Liver (tissue), 9 donors: ENCODE results near the gene SIGLEC1. TPM values are rescaled to one million over a fixed set of nuclear protein-coding genes. Genes with fewer than 3 reads are reported as not detected.

ENCODE experiments used
- DNase-seq: peaks from one replicate; pipeline ENCODE4 v3.0.0-alpha.2; 2017; ENCODE audit warnings: low spot score
- H3K27ac ChIP-seq, 2 donors: one replicate each; pipeline ENCODE4 v1.7.0; 2013; ENCODE audit warnings: inconsistent platforms in 2 of 2, low read length in 2 of 2, control low read depth in 1 of 2, low read depth in 1 of 2, mild to moderate bottlenecking in 1 of 2
- H3K27me3 ChIP-seq, 4 donors: one replicate each; pipeline versions ENCODE4 v1.6.1 to v1.7.0; 2013; ENCODE audit warnings: low read length in 3 of 4, inconsistent platforms in 1 of 4, mild to moderate bottlenecking in 1 of 4, moderate library complexity in 1 of 4; ENCODE audit not compliant: control insufficient read depth in 4 of 4, insufficient read depth in 4 of 4
- H3K36me3 ChIP-seq, 4 donors: one replicate each; pipeline versions ENCODE4 v1.6.1 to v1.7.0; 2013; ENCODE audit warnings: low read length in 3 of 4, mild to moderate bottlenecking in 3 of 4, low read depth in 1 of 4, moderate library complexity in 1 of 4; ENCODE audit not compliant: control insufficient read depth in 4 of 4, insufficient read depth in 3 of 4
- H3K4me1 ChIP-seq, 4 donors: one replicate each; pipeline versions ENCODE4 v1.6.1 to v1.7.0; 2013; ENCODE audit warnings: low read length in 3 of 4, mild to moderate bottlenecking in 3 of 4, moderate library complexity in 1 of 4; ENCODE audit not compliant: control insufficient read depth in 4 of 4, insufficient read depth in 4 of 4
- H3K4me3 ChIP-seq, 3 donors: one replicate each; pipeline versions ENCODE4 v1.6.1 to v1.7.0; 2013; ENCODE audit warnings: low read length in 3 of 3, control low read depth in 1 of 3, low read depth in 1 of 3, mild to moderate bottlenecking in 1 of 3
- H3K9ac ChIP-seq, 2 donors: one replicate each; pipeline ENCODE4 v1.7.0; 2013; ENCODE audit warnings: low read length in 2 of 2, mild to moderate bottlenecking in 2 of 2, moderate library complexity in 2 of 2, control low read depth in 1 of 2, low read depth in 1 of 2
- H3K9me3 ChIP-seq, 4 donors: one replicate each; pipeline versions ENCODE4 v1.6.1 to v1.7.0; 2013; ENCODE audit warnings: low read length in 3 of 4; ENCODE audit not compliant: control insufficient read depth in 4 of 4
- FOXA2 ChIP-seq: IDR thresholded peaks from 2 replicates; pipeline ENCODE4 v1.6.1; 2016; ENCODE audit warnings: antibody characterized with exemption
- WGBS: extraction: QIAGEN DNeasy Blood & Tissue Kit; methylation state at CpG from one replicate; pipeline ENCODE4 v1.1.7; 2013; 5-methylcytosine and 5-hydroxymethylcytosine counted together
- polyA plus RNA-seq, 2 donors: library from polyadenylated mRNA; stranded (reverse) in 1 of 2; unstranded in 1 of 2; fragments of 200-250 nt in 1 of 2; fragments of >200 nt in 1 of 2; fragmentation: Nextera tagmentation in 1 of 2; extraction: Ambion mirVana in 1 of 2; gene quantifications; one replicate each; pipeline versions ENCODE4 v1.2.1 to v1.2.3, GENCODE V29; 2013 to 2015
- total RNA-seq, 2 donors: library from RNA; depleted of rRNA; stranded (reverse); fragments of >200 nt; gene quantifications; one replicate each; pipeline ENCODE4 v1.2.3, GENCODE V29; 2014
- TF ChIP-seq, protein P1 (sequence below): IDR thresholded peaks from 2 replicates; pipeline ENCODE4 v1.6.1; 2016; ENCODE audit warnings: antibody characterized with exemption, mild to moderate bottlenecking
- donor health status: healthy.
- donor health status: healthy.
- donor health status: healthy.
- donor health status: healthy.
- donor health status: healthy.

Gene SIGLEC1
- total and polyA plus RNA-seq, 4 donors, result 2.3 to 7.8 (median 7.1) TPM

- 59% methylated on average over 19 of the region's 19 CpGs for WGBS
- H3K9me3 ChIP-seq, result no peaks in the 10 kb centered on the region
- TF ChIP-seq, protein P1, sequence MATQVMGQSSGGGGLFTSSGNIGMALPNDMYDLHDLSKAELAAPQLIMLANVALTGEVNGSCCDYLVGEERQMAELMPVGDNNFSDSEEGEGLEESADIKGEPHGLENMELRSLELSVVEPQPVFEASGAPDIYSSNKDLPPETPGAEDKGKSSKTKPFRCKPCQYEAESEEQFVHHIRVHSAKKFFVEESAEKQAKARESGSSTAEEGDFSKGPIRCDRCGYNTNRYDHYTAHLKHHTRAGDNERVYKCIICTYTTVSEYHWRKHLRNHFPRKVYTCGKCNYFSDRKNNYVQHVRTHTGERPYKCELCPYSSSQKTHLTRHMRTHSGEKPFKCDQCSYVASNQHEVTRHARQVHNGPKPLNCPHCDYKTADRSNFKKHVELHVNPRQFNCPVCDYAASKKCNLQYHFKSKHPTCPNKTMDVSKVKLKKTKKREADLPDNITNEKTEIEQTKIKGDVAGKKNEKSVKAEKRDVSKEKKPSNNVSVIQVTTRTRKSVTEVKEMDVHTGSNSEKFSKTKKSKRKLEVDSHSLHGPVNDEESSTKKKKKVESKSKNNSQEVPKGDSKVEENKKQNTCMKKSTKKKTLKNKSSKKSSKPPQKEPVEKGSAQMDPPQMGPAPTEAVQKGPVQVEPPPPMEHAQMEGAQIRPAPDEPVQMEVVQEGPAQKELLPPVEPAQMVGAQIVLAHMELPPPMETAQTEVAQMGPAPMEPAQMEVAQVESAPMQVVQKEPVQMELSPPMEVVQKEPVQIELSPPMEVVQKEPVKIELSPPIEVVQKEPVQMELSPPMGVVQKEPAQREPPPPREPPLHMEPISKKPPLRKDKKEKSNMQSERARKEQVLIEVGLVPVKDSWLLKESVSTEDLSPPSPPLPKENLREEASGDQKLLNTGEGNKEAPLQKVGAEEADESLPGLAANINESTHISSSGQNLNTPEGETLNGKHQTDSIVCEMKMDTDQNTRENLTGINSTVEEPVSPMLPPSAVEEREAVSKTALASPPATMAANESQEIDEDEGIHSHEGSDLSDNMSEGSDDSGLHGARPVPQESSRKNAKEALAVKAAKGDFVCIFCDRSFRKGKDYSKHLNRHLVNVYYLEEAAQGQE, result no peak
- no peak for TF ChIP-seq FOXA2
- no peaks in the 10 kb centered on the region for H3K36me3 ChIP-seq
- peaks cover 0 to 8% (median 3%) of the 10 kb centered on the region in 4 donors for H3K4me1 ChIP-seq
- no peak within 1 kb of the TSS for H3K27ac ChIP-seq
- no peak within 1 kb of the TSS for H3K4me3 ChIP-seq
- H3K27me3 ChIP-seq, result peaks cover 0 to 23% (median 5%) of the 10 kb centered on the region in 4 donors
- DNase-seq, result no peak
- H3K9ac ChIP-seq, result no peak within 1 kb of the TSS
Measured at GRCh38 chr20:3663031-3663701, 49.2 kb downstream of the SIGLEC1 start, which contains the start of gene GFRA4. Gene GFRA4, minus strand, starts transcription at chr20:3663399. Its CDS starts 0 bp downstream, at chr20:3663399.

Other genes starting within 250 kb of the SIGLEC1 start
- gene ATRN, start 241.6 kb downstream of the SIGLEC1 start, total RNA-seq, result 100 to 1,000 TPM in 1 of 2 donors, 10 to 100 TPM in 1; 57.4 to 104 TPM
- 10 to 100 TPM in 1 of 2 donors, 1 to 10 TPM in 1; 8.4 to 34.6 TPM for gene ATRN, start 241.6 kb downstream of the SIGLEC1 start, polyA plus RNA-seq
- gene GFRA4, start 49.2 kb downstream of the SIGLEC1 start, total RNA-seq, result not detected
- gene GFRA4, start 49.2 kb downstream of the SIGLEC1 start, polyA plus RNA-seq, result not detected
- gene ADAM33, start 30.6 kb downstream of the SIGLEC1 start, total RNA-seq, result 1 to 10 TPM in 1 of 2 donors, under 1 TPM in 1; 0.70 to 1.2 TPM
- under 1 TPM; 0.11 to 0.51 TPM for gene ADAM33, start 30.6 kb downstream of the SIGLEC1 start, polyA plus RNA-seq
- 1 to 10 TPM in 1 of 2 donors, under 1 TPM in 1; 0.98 to 1.8 TPM for gene HSPA12B, start 20.1 kb upstream of the SIGLEC1 start, total RNA-seq
- under 1 TPM; 0.72 to 0.76 TPM for gene HSPA12B, start 20.1 kb upstream of the SIGLEC1 start, polyA plus RNA-seq
- 10 to 100 TPM in 1 of 2 donors, 1 to 10 TPM in 1; 3.8 to 27.3 TPM for gene ADISSP, start 55.2 kb upstream of the SIGLEC1 start, total RNA-seq
- 10 to 100 TPM in 1 of 2 donors, 1 to 10 TPM in 1; 9.9 to 10.8 TPM for gene ADISSP, start 55.2 kb upstream of the SIGLEC1 start, polyA plus RNA-seq
- gene SPEF1, start 68.8 kb upstream of the SIGLEC1 start, total RNA-seq, result not detected
- not detected for gene SPEF1, start 68.8 kb upstream of the SIGLEC1 start, polyA plus RNA-seq
- gene CENPB, start 74.1 kb upstream of the SIGLEC1 start, total RNA-seq, result 10 to 100 TPM; 20.3 to 30.5 TPM
- gene CENPB, start 74.1 kb upstream of the SIGLEC1 start, polyA plus RNA-seq, result 10 to 100 TPM in 1 of 2 donors, 1 to 10 TPM in 1; 4.5 to 32.4 TPM
- gene CDC25B, start 83.7 kb upstream of the SIGLEC1 start, total RNA-seq, result 10 to 100 TPM in 1 of 2 donors, 1 to 10 TPM in 1; 4.4 to 11.9 TPM
- 10 to 100 TPM in 1 of 2 donors, 1 to 10 TPM in 1; 6.5 to 12.9 TPM for gene CDC25B, start 83.7 kb upstream of the SIGLEC1 start, polyA plus RNA-seq
- 10 to 100 TPM in 1 of 2 donors, 1 to 10 TPM in 1; 9.2 to 14.5 TPM for gene AP5S1, start 107.9 kb upstream of the SIGLEC1 start, total RNA-seq
- gene AP5S1, start 107.9 kb upstream of the SIGLEC1 start, polyA plus RNA-seq, result 10 to 100 TPM in 1 of 2 donors, 1 to 10 TPM in 1; 9.1 to 13.1 TPM
- gene MAVS, start 134.2 kb upstream of the SIGLEC1 start, total RNA-seq, result 10 to 100 TPM; 17.2 to 20.9 TPM
- gene MAVS, start 134.2 kb upstream of the SIGLEC1 start, polyA plus RNA-seq, result 1 to 10 TPM; 4.7 to 6.5 TPM
- 10 to 100 TPM; 21.1 to 27.7 TPM for gene PANK2, start 176.8 kb upstream of the SIGLEC1 start, total RNA-seq
- 10 to 100 TPM; 10.6 to 10.8 TPM for gene PANK2, start 176.8 kb upstream of the SIGLEC1 start, polyA plus RNA-seq